Measurements from ENCODE around the gene SNX22. TPM values are rescaled to one million over a fixed set of nuclear protein-coding genes. Genes with fewer than 3 reads are reported as not detected.

Gene SNX22
- total RNA-seq, 2 experiments from 2014 or later, result 0.80 to 1.1 TPM

DNA sequence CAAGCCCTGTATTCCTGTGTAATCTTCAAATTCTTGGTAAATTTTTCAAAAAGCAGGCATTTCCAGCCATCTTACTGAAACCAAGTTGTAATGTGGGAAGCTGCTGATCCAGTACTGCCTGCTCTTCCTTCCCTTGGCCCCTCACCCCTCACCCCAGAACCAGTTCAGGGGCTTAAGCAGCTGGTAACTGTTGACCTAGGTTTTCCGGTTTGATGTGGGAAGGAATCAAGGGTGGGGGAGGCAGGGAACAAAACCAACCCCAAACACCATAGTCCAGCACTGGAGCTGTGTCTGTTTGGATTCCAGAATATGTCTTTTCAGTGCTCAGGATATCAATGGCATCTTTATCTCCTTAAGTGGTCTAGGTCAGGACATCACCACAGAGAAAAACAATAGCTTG lies 29.1 kb upstream of the SNX22 start:
- no peak overlapping the region for H3K27ac Mint-ChIP-seq
- ATAC-seq (ENCODE audit: low read depth) (no peak), DNase-seq (no peak)
- peaks cover 20% of the 10 kb centered on the region for H3K36me3 Mint-ChIP-seq
- no peaks in the 10 kb centered on the region for H3K27me3 Mint-ChIP-seq
- no peaks in the 10 kb centered on the region for H3K9me3 Mint-ChIP-seq
- POLR2A ChIA-PET, result interaction anchor here (0.6 kb wide), 1 partner anchor 33 kb away, joined by 3 read pairs; no protein-coding TSS in a partner anchor
- H3K4me3 Mint-ChIP-seq, result no peak overlapping the region
- peaks cover 3% of the 10 kb centered on the region for H3K4me1 Mint-ChIP-seq

GRCh38 chr15:64122936-64123351 lies 28.6 kb upstream of the SNX22 start:
- POLR2A ChIA-PET, result no interaction called here
- no peaks in the 10 kb centered on the region for H3K27me3 Mint-ChIP-seq
- ATAC-seq (ENCODE audit: low read depth) (no peak), DNase-seq (no peak)
- no peak overlapping the region for H3K4me3 Mint-ChIP-seq
- no peak overlapping the region for H3K27ac Mint-ChIP-seq
- H3K36me3 Mint-ChIP-seq, result peaks cover 25% of the 10 kb centered on the region
- H3K4me1 Mint-ChIP-seq, result peaks cover 6% of the 10 kb centered on the region
- no peaks in the 10 kb centered on the region for H3K9me3 Mint-ChIP-seq

GRCh38 chr15:64125978-64126377 lies 25.6 kb upstream of the SNX22 start:
- DNase-seq (no peak), ATAC-seq (ENCODE audit: low read depth) (no peak)
- POLR2A ChIA-PET, result interaction anchor here (0.5 kb wide), 1 partner anchor 267 kb away, joined by 3 read pairs; no protein-coding TSS in a partner anchor
- no peak overlapping the region for H3K4me3 Mint-ChIP-seq
- no peak overlapping the region for H3K27ac Mint-ChIP-seq
- no peaks in the 10 kb centered on the region for H3K27me3 Mint-ChIP-seq
- H3K9me3 Mint-ChIP-seq, result no peaks in the 10 kb centered on the region
- H3K4me1 Mint-ChIP-seq, result peaks cover 7% of the 10 kb centered on the region
- H3K36me3 Mint-ChIP-seq, result peaks cover 28% of the 10 kb centered on the region

DNA sequence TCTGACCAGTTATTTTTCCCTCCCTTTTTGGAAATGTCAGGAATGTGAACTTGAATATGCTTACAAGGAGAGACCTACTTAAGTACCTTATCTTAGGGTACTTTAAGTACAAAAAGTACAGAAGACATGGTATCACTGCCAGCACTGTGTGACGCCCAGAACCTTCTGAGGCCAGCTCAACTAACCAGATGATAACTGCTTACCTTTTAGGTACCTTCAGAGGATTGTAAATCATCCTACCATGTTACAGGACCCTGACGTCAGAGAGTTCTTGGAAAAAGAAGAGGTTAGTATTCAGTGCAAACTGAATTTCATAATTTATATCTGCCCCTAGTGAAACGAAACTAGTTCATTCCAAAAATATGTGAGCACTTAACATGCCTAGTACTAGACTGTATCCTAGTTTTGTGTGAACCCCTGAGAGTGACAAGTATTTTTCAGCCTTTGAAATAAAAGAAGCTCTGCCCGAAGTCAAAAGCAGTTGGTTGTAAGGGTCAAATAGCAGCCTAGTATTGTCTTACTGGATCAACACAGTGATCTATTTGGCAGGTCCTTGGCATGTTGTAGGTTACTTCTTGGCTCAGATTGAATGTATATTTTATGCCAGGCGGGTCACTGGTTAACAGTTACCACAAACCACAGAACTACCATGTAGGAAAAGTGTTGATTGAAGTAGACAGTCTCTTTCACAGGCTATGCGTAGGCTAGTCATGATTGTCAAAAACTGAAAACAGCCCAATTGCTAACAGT lies 23.8 kb upstream of the SNX22 start:
- DNase-seq (no peak), ATAC-seq (ENCODE audit: low read depth) (no peak)
- no peaks in the 10 kb centered on the region for H3K9me3 Mint-ChIP-seq
- no peak overlapping the region for H3K27ac Mint-ChIP-seq
- no peaks in the 10 kb centered on the region for H3K27me3 Mint-ChIP-seq
- peaks cover 24% of the 10 kb centered on the region for H3K36me3 Mint-ChIP-seq
- peaks cover 5% of the 10 kb centered on the region for H3K4me1 Mint-ChIP-seq
- H3K4me3 Mint-ChIP-seq, result no peak overlapping the region
- POLR2A ChIA-PET, result no interaction called here

DNA sequence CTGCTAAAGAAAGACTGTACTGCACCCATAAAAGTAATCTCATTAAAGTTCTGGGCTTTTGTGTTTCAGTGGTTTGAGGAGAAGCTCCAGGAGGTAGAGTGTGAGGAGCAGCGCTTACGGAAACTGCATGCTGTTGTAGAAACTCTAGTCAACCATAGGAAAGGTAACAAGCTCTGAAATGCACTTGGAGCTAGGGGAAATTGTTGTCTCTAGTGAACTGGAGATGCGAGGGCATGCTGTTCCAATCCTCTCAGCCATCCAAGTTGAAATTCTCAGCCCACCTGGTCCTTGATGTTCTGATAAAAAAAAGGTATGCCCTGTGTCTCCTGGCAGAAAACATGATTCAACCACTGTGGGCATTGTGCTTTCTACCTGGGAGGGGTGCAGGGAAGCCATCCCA lies 21.4 kb upstream of the SNX22 start:
- peaks cover 5% of the 10 kb centered on the region for H3K4me1 Mint-ChIP-seq
- H3K27me3 Mint-ChIP-seq, result no peaks in the 10 kb centered on the region
- POLR2A ChIA-PET, result no interaction called here
- H3K9me3 Mint-ChIP-seq, result no peaks in the 10 kb centered on the region
- H3K36me3 Mint-ChIP-seq, result peaks cover 21% of the 10 kb centered on the region
- ATAC-seq (ENCODE audit: low read depth), result no peak
- H3K27ac Mint-ChIP-seq, result no peak overlapping the region
- no peak overlapping the region for H3K4me3 Mint-ChIP-seq
- no peak for DNase-seq

GRCh38 chr15:64131547-64131946 lies 20.0 kb upstream of the SNX22 start:
- H3K27ac Mint-ChIP-seq, result no peak overlapping the region
- no peaks in the 10 kb centered on the region for H3K27me3 Mint-ChIP-seq
- DNase-seq (no peak), ATAC-seq (ENCODE audit: low read depth) (no peak)
- POLR2A ChIA-PET, result interaction anchor here (1.5 kb wide), 1 partner anchor 10 kb away, joined by 3 read pairs; no protein-coding TSS in a partner anchor
- H3K4me3 Mint-ChIP-seq, result no peak overlapping the region
- H3K36me3 Mint-ChIP-seq, result peaks cover 18% of the 10 kb centered on the region
- no peaks in the 10 kb centered on the region for H3K9me3 Mint-ChIP-seq
- H3K4me1 Mint-ChIP-seq, result peaks cover 5% of the 10 kb centered on the region

- Mint-ChIP-seq H3K36me3 (peaks cover 19% of the 10 kb centered on the region), H3K27me3 (no peaks in the 10 kb centered on the region), H3K27ac (no peak overlapping the region), H3K9me3 (no peaks in the 10 kb centered on the region), H3K4me1 (peaks cover 5% of the 10 kb centered on the region), H3K4me3 (no peak overlapping the region)
- DNase-seq (no peak), ATAC-seq (ENCODE audit: low read depth) (no peak)
- POLR2A ChIA-PET, result interaction anchor here (1.2 to 1.5 kb wide), 2 partner anchors 10 to 11 kb away, joined by 3 read pairs; no protein-coding TSS in a partner anchor
Observed at GRCh38 chr15:64132217-64132616, 19.3 kb upstream of the SNX22 start.

DNA sequence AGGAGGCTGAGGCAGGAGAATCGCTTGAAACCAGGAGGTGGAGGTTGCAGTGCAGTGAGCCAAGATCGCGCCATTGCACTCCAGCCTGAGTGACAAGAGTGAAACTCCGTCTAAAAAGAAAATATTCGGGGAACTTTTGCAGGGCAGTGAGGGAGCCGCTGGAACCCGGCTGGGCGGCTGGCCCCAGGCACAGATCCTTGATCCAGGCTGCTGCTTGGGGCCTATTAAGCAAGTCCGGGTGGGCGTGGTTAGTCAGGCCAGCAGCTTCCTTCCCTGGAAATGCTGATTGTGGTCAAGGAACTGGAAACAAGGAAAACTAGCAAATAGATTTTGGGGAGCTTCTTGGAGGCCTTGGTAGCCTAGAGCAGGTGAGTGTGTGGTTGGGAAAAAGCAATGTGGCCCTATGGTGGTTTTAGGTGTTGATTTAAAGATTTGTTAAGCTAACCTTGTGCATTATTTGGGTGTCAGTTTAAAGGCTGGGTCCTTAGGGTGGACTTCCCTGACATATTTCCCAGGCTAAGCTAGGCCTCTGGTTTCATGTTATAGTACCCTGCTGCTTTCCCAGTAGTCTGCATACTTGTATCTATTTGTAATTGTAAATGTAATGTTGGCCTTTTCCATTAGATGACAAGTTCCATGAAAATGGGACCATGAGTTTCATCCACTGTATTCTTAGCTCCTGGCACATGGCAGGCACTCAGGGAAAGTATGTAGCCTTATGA lies 17.7 kb upstream of the SNX22 start:
- POLR2A ChIA-PET, result no interaction called here
- DNase-seq (no peak), ATAC-seq (ENCODE audit: low read depth) (no peak)
- no peak overlapping the region for H3K27ac Mint-ChIP-seq
- peaks cover 8% of the 10 kb centered on the region for H3K36me3 Mint-ChIP-seq
- no peaks in the 10 kb centered on the region for H3K27me3 Mint-ChIP-seq
- H3K4me1 Mint-ChIP-seq, result no peaks in the 10 kb centered on the region
- no peak overlapping the region for H3K4me3 Mint-ChIP-seq
- no peaks in the 10 kb centered on the region for H3K9me3 Mint-ChIP-seq

DNA sequence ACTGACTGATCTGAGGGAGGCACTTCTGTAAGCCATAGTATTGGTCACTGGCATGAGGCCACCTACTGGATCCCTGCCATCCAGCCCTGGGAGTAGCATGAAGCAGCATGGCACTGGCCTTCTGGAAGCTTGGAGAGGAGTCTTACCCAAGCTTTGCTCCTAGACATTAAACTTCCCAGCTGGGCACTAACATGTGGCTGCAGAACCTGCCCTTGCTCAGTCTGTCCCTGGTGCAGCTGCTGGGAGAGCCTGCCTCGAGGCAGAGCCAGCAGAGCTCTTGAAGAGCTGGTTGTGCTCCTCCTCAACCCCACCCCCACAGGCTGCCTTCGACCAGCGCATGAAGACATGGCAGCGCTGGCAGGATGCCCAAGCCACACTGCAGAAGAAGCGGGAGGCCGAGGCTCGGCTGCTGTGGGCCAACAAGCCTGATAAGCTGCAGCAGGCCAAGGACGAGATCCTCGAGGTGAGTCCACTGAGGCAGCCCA lies 17.1 kb upstream of the SNX22 start:
- Mint-ChIP-seq H3K27ac (no peak overlapping the region), H3K9me3 (no peaks in the 10 kb centered on the region), H3K27me3 (no peaks in the 10 kb centered on the region), H3K4me1 (no peaks in the 10 kb centered on the region), H3K4me3 (no peak overlapping the region), H3K36me3 (peaks cover 8% of the 10 kb centered on the region)
- ATAC-seq (ENCODE audit: low read depth) (no peak), DNase-seq (no peak)
- POLR2A ChIA-PET, result no interaction called here

DNA sequence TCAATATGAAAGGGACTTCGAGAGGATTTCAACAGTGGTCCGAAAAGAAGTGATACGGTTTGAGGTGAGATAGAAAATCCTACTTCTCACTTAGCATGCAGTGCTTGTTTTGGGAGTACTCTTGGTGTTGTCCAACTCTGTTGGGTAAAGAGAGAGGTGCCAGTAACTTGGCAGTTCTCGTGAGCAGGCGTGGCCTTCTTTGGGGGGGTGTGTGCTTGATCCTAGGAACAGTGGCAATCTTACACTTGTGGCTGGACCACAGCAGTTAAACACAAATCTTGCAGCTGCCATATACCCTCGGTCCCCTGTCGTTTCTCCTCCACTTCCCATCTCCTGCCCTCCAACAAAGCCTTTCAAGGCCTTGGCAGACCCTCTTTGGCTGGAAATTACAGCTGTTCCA lies 15.2 kb upstream of the SNX22 start:
- ATAC-seq (ENCODE audit: low read depth), result no peak
- H3K36me3 Mint-ChIP-seq, result peaks cover 10% of the 10 kb centered on the region
- no peaks in the 10 kb centered on the region for H3K27me3 Mint-ChIP-seq
- H3K4me1 Mint-ChIP-seq, result no peaks in the 10 kb centered on the region
- no peak overlapping the region for H3K4me3 Mint-ChIP-seq
- POLR2A ChIA-PET, result no interaction called here
- no peak for DNase-seq
- no peaks in the 10 kb centered on the region for H3K9me3 Mint-ChIP-seq
- no peak overlapping the region for H3K27ac Mint-ChIP-seq

- peak; percentile 29 for ATAC-seq (ENCODE audit: low read depth)
- Mint-ChIP-seq H3K9me3 (no peaks in the 10 kb centered on the region), H3K36me3 (peaks cover 13% of the 10 kb centered on the region), H3K27me3 (no peaks in the 10 kb centered on the region), H3K4me3 (no peak overlapping the region), H3K4me1 (no peaks in the 10 kb centered on the region), H3K27ac (no peak overlapping the region)
- no peak for DNase-seq
- POLR2A ChIA-PET, result no interaction called here
Observed at GRCh38 chr15:64137226-64137833, 14.2 kb upstream of the SNX22 start.

DNA sequence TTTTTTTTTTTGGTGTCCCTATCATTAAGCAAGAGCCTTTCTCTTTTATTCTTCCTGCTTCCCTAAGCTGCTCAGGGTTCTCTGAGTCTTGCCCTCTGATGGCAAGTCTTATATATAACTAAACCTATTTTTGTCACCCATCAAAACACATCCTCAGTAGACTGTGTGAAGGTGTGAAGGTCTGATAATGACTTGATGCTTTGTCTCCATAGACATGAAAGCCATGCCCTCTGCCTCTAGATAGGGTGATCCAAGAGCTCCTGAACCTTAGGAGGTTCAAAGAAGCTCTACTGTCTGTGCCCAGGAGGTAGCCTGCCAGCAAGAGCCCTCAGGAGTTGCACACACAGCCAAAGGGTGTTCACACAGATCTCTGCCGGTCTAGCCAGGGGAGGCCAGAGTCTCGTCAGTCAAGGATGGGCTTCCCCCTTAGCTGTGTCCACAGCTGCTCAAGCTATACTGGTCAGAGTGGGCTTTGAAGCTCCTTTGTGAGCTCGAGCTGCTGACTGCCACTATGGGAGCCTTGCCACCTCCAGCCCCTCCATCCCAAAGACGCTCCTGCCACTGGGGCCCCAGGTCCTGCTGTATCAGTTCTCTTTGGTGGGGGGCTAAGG lies 13.1 kb upstream of the SNX22 start:
- H3K27ac Mint-ChIP-seq, result no peak overlapping the region
- DNase-seq, result no peak
- H3K4me3 Mint-ChIP-seq, result no peak overlapping the region
- H3K27me3 Mint-ChIP-seq, result no peaks in the 10 kb centered on the region
- POLR2A ChIA-PET, result no interaction called here
- no peaks in the 10 kb centered on the region for H3K9me3 Mint-ChIP-seq
- H3K4me1 Mint-ChIP-seq, result no peaks in the 10 kb centered on the region
- H3K36me3 Mint-ChIP-seq, result peaks cover 12% of the 10 kb centered on the region
- no peak for ATAC-seq (ENCODE audit: low read depth)

- Mint-ChIP-seq H3K9me3 (no peaks in the 10 kb centered on the region), H3K4me3 (no peak overlapping the region), H3K36me3 (peaks cover 11% of the 10 kb centered on the region), H3K4me1 (no peaks in the 10 kb centered on the region), H3K27me3 (no peaks in the 10 kb centered on the region), H3K27ac (no peak overlapping the region)
- POLR2A ChIA-PET, result interaction anchor here (0.6 kb wide), 2 partner anchors 11 to 799 kb away, joined by 3 read pairs; no protein-coding TSS in a partner anchor
- ATAC-seq (ENCODE audit: low read depth) (no peak), DNase-seq (no peak)
Observed at GRCh38 chr15:64141798-64142512, 9.6 kb upstream of the SNX22 start.

All from activated naive CD8-positive, alpha-beta T cell treated with anti-CD3 and anti-CD28 coated beads, Interleukin-2, amount 10 ng/mL, durations not matched to agents 7 days and 5 days (primary cell).